HG03558 (cell line): ENCODE measurements around the gene SLC19A1.

ENCODE experiments used
- ATAC-seq: cut with Tn5 transposase; IDR thresholded peaks from one replicate; pipeline ENCODE4 v1.9.1; 2021; ENCODE audit warnings: moderate number of reproducible peaks; ENCODE audit not compliant: unreplicated experiment; ENCODE audit errors: extremely low read depth

Gene SLC19A1

GRCh38 chr21:45485686-45486442 is 56.4 kb downstream of the SLC19A1 start:
- no peak for ATAC-seq

DNA sequence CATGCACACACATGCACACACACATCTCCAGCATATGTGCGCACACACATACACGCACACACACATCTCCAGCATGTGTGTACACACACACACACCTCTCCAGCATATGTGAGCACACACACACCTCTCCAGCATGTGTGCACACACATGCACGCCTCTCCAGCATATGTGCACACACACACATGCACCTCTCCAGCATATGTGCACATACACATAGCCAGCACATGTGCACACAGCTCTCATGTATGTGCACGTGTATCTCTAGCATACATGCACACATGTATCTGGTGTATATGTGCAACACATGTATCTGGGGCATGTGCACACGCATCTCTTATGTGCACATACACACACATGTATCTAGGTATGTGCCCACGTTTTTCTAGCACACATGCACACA is 57.9 kb downstream of the SLC19A1 start:
- no peak for ATAC-seq

- ATAC-seq = no peak
These were observed 59.1 kb downstream of the SLC19A1 start for GRCh38 chr21:45482899-45483821.

DNA sequence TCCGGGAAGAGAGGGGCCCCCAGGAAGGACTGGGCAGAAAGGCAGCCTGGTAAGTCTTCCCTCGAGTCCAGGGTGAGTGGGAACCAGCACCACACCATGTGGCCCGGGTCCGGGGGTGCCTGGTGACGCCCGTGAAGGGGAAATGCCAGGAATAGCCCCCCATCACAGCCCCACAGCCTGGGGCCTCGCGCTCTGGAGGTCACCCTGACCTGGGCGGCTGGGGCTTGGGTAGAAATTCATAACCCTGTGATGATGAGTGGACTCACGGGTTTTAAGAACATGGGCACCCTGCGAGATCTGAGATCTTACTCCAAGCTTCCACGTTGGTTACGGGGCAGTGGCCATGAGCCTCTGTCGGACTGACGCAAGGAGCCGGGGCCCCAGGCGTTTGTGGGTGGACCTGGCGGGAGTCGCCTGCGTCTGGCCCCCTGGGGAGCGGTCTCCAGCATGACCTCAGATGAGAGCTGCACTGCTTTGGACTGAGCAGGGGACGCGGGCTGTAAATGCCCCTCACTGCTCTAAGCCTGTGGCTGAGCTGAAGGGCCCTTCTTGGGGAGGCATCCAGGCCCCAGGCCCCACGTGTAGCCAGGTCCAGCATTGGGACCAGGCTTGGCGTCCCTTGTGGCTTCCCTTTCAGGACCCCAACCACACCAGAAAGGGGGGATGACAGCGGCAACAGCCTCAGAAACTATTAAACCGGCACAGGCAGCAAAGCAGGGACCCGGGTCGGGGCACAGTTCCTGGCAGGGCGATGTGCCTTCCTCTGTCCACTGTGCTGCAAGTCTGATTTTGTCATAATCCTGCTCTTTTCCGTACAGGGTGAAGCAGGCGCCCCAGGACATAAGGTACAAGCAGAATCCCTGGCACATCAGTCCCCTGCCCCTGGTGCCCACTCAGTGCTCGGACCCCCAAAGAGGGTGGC is 60.0 kb downstream of the SLC19A1 start:
- no peak for ATAC-seq

- no peak for ATAC-seq
These were observed 60.7 kb downstream of the SLC19A1 start for GRCh38 chr21:45481566-45481965.

DNA sequence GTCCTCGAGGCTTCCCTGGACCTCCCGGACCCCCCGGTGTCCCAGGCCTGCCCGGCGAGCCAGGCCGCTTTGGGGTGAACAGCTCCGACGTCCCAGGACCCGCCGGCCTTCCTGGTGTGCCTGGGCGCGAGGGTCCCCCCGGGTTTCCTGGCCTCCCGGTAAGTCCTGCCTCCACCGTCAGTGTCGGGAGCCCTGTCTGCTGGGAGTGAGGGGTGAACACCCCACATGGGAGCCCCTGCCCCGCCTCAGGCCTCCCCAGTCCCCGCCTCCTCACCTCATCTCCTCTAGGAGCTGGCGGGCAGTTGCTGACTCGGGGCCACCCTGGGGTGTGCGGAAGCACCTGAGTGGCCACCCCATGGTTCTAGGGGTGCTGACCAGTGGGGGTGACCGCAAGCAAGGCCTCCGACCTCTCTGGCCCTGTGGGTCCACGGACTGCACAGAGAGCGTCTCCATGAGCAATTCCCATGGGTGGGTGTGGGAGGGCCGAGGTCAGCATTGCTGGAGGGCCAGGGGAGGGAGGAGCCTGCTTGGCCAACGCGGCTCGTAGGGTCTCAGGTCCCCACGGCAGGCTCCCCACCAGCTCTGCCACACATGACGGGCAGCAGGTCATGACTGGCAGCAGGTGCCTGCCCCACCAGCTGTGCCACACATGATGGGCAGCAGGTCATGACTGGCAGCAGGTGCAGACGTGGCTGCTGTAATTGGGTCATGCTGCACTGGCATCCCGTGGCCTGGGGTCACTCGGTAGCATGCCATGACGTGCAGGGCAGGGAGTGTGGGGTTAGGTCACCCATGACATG is 61.3 kb downstream of the SLC19A1 start:
- ATAC-seq = no peak

DNA sequence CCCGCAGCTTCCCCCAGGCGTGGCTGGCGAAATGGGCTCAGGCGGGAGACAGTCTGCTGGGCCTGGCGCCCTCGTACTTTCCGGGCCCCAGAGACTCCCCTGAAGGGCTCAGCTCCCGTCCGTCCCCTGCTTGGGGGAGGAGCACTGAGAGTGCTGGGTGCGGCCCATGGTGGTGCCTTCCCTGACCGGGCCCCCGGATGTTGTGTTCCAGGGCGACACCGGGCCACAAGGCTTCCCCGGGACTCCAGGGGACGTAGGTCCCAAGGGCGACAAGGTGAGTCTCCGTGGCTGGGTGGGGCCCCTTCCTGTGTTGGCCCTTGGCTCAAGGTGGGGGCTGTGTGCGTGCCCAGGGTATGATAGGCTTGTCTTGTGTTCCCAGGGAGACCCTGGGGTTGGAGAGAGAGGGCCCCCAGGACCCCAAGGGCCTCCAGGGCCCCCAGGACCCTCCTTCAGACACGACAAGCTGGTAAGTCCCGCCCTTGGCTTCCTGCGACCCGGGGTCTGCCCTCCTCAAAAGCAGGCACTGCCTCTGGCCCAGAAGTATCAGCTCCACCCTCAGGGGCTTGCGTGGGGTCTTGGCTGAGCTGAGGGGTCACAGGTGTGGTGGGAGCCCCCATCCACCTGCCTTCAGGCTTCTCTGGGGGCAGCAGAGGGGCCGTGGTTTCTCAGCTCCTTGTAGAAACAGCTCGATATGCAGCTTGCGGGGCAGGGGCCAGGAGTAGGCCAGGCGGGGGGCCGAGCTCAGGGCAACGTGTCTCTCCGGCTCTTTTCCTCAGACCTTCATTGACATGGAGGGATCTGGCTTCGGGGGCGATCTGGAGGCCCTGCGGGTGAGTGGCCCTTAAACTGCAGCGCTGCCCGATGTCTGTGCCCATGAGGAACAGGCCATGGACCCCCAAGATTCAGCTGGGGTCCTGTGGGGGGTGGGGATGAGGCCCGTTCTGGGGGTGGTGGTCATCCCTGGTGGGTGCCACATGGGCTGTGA is 62.3 kb downstream of the SLC19A1 start:
- no peak for ATAC-seq

DNA sequence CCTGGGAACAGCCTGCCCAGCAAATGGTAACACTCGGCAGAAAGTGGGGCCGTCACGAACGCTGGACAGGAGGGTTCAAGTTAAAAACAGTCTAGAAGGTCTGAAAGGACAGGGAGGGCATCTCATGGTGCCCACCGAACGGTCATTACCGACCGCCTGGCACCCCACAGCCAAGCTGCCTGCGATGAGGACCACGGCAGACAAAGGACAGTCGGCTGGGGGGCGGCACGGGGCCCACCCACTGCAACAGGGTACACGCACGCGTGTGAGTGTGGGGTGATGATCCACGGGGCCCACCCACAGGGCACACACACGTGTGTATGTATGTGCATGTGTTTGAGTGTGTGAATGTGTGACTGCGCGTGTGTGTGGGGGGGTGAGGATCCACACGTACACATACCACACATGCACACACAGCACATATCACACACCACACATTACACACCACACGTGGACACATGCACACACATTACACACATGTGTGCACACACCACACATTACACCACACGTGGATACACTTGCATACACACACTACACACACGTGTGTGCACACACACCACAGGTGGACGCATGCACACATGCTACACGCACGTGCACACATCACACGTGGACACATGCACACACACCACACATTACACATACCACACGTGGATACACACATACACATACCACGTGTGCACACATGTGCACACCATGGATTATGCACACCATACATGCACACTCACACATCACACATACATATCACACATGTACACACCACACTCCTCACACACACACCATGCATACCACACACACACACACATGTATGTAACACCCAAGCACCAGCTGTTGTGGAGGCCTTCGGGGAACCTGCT is 63.2 kb downstream of the SLC19A1 start:
- no peak for ATAC-seq

GRCh38 chr21:45478115-45478801 is 64.0 kb downstream of the SLC19A1 start:
- ATAC-seq = no peak

GRCh38 chr21:45477176-45478114 is 64.8 kb downstream of the SLC19A1 start:
- ATAC-seq = no peak

GRCh38 chr21:45476582-45476981 is 65.7 kb downstream of the SLC19A1 start:
- ATAC-seq = no peak

GRCh38 chr21:45475797-45476570 is 66.3 kb downstream of the SLC19A1 start:
- no peak for ATAC-seq

GRCh38 chr21:45475004-45475685 is 67.1 kb downstream of the SLC19A1 start:
- ATAC-seq = no peak

DNA sequence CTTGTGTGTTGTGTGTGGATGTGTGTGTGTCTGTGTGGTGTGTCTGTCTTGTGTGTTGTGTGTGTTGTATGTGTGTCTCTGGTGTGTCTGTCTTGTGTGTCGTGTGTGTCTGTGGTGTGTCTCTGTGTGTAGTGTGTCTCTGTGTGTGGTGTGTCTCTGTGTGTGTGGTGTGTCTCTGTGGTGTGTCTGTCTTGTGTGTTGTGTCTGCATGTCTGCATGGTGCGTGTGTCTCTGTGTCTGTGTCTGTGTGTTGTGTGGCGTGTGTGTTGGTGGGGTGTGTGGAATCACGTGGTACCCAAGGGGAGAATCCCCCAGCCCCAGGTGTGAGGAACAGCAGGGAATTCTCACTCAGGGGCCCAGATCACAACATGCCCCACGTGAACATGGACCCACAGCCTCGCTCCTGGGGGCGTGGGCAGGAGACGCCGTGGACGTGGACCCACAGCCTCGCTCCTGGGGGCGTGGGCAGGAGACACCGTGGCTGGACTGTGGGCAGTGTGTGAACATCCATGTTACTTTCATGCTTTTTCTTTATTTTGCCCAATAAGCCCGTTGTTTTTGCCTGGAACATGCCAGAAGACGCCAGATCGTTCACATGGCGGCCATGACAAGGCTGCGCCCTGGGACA is 67.8 kb downstream of the SLC19A1 start:
- no peak for ATAC-seq
